Measurements from ENCODE around the gene ABCF3. TPM values are rescaled to one million over a fixed set of nuclear protein-coding genes. Genes with fewer than 3 reads are reported as not detected.

Gene ABCF3
- total and polyA plus RNA-seq, 2 of the 13 experiments (the other 11 are each of a cell fraction or from before 2014, with no cell fraction given), result 38.8 to 46.5 TPM

DNA sequence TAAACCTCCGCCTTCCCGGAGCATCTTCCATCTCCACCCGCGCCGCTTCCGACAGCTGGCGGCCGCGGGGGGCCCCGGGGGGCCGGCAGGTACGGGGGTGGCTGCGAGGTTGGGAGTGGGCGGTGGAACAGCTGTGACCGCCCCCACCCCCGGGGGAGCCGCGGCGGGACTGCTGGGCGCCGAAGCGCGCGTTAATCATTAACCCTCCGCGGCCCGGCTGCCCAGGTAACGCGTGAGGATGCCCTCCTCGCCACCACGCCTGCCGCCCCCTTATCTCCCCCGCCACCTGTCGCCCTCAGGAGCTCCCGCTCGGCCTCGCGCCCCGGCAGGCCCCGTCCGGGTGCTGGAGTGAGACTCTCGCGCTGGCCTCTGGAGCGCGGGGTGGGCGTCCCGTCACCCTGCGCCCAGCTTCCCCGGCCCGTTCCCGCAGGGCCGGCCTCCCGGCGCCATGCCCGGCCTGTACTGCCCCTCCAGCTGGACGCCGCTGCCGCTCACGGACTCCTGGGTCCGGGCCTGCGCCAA is 44.1 kb downstream of the ABCF3 start (continued):
- peak; percentile 65 for TF ChIP-seq HNF1A (IDR thresholded peaks at IDR 0.05; ENCODE audit: low read depth)
- TF ChIP-seq HNF1A (CRISPR knock-in tag; IDR thresholded peaks at IDR 0.05; ENCODE audit: borderline replicate concordance), result peak; percentile 94
- TF ChIP-seq ZNF274 (CRISPR knock-in tag; IDR thresholded peaks at IDR 0.05), result peak; percentile 57; the same call in 1 of the 2 replicates
- TF ChIP-seq ZSCAN22 (CRISPR knock-in tag; IDR thresholded peaks at IDR 0.05), result no peak
- TF ChIP-seq, protein P1, sequence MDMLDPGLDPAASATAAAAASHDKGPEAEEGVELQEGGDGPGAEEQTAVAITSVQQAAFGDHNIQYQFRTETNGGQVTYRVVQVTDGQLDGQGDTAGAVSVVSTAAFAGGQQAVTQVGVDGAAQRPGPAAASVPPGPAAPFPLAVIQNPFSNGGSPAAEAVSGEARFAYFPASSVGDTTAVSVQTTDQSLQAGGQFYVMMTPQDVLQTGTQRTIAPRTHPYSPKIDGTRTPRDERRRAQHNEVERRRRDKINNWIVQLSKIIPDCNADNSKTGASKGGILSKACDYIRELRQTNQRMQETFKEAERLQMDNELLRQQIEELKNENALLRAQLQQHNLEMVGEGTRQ (IDR thresholded peaks at IDR 0.05; ENCODE audit: low read depth, low read length), result no peak
- TF ChIP-seq, protein P1 (CRISPR knock-in tag; IDR thresholded peaks at IDR 0.05; ENCODE audit: borderline replicate concordance), result no peak
- peak; percentile 40; the same call in 1 of the 2 replicates for TF ChIP-seq MXD4 (CRISPR knock-in tag; IDR thresholded peaks at IDR 0.05)
- TF ChIP-seq GABPB1 (CRISPR knock-in tag; IDR thresholded peaks at IDR 0.05), result peak; percentile 15; the same call in 1 of the 2 replicates
- TF ChIP-seq, protein P2, sequence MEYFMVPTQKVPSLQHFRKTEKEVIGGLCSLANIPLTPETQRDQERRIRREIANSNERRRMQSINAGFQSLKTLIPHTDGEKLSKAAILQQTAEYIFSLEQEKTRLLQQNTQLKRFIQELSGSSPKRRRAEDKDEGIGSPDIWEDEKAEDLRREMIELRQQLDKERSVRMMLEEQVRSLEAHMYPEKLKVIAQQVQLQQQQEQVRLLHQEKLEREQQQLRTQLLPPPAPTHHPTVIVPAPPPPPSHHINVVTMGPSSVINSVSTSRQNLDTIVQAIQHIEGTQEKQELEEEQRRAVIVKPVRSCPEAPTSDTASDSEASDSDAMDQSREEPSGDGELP (IDR thresholded peaks at IDR 0.05; ENCODE audit: borderline replicate concordance, low read depth), result peak; percentile 82; the same call in 1 of the 2 replicates
- no peak for TF ChIP-seq ZNF234 (CRISPR knock-in tag; conservative IDR thresholded peaks at IDR 0.05)
- TF ChIP-seq PATZ1 (CRISPR knock-in tag; IDR thresholded peaks at IDR 0.05), result peak; percentile 90
- no peak for TF ChIP-seq RNF2 (conservative IDR thresholded peaks at IDR 0.05; ENCODE audit: low read depth)
- TF ChIP-seq ZBTB3 (CRISPR knock-in tag; IDR thresholded peaks at IDR 0.05; ENCODE audit: borderline replicate concordance, low read depth), result no peak
- no peak for TF ChIP-seq ZNF354B (CRISPR knock-in tag; IDR thresholded peaks at IDR 0.05)
- TF ChIP-seq ZNF687 (CRISPR knock-in tag; IDR thresholded peaks at IDR 0.05), result peak; percentile 55
- TF ChIP-seq POLR2A (IDR thresholded peaks at IDR 0.05; ENCODE audit: insufficient read depth in 1 of 2, low read depth in 2 of 2, low read length in 2 of 2), result no peak
- 0 out of 2 replicates have a peak, but pooled peaks have one; percentile 11 for TF ChIP-seq SALL1 (CRISPR knock-in tag; IDR thresholded peaks at IDR 0.05)

Measured in HepG2 (cell line).